ENCODE data around the gene UBTD1.

The UBTD1 gene

DNA sequence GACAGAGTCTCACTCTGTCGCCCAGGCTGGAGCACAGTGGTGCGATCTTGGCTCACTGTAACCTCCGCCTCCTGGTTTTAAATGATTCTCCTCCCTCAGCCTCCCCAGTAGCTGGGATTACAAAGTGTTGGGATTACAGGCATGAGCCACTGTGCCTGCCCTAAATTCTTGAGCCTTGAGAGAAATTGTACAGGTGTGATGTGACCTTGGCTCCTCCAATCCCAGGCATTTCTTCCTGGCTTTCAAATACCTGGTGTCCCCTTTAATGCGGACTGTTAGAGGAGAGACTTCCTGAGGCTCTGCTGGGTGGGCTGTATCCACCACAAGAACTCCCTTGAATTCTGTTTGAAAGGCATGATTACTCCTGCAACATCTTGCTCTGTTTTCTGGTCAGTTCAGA lies 119.6 kb downstream of the UBTD1 start:
- H3K4me3 ChIP-seq (ENCODE audit: low read depth, low read length) = no peak overlapping the region
- TF ChIP-seq, protein P1, sequence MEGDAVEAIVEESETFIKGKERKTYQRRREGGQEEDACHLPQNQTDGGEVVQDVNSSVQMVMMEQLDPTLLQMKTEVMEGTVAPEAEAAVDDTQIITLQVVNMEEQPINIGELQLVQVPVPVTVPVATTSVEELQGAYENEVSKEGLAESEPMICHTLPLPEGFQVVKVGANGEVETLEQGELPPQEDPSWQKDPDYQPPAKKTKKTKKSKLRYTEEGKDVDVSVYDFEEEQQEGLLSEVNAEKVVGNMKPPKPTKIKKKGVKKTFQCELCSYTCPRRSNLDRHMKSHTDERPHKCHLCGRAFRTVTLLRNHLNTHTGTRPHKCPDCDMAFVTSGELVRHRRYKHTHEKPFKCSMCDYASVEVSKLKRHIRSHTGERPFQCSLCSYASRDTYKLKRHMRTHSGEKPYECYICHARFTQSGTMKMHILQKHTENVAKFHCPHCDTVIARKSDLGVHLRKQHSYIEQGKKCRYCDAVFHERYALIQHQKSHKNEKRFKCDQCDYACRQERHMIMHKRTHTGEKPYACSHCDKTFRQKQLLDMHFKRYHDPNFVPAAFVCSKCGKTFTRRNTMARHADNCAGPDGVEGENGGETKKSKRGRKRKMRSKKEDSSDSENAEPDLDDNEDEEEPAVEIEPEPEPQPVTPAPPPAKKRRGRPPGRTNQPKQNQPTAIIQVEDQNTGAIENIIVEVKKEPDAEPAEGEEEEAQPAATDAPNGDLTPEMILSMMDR (IDR thresholded peaks at IDR 0.05; ENCODE audit: low read depth, low read length) = no peak

DNA sequence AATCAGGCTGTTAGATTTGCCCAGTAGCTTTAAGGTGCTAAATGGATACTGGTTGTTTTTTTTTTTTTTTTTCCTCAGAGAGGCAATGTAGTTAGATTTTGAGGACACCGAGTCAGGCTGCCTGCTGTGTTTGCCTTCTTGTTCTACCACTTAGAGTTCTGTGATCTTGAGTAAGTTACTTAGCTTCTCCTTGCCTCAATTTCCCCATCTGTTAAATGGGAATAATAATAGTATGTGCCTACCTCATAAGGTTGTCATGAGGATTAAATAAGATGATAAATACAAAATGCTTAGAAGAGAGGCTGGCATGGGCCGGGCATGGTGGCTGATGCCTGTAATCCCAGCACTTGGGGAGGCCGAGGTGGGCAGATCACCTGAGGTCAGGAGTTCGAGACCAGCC lies 120.0 kb downstream of the UBTD1 start:
- no peak overlapping the region for H3K4me3 ChIP-seq (ENCODE audit: low read depth, low read length)
- TF ChIP-seq, protein P1 (IDR thresholded peaks at IDR 0.05; ENCODE audit: low read depth, low read length) = no peak

All from WI38 (cell line).